A172 (cell line): ENCODE results near the gene ADGRG7. TPM values are rescaled to one million over a fixed set of nuclear protein-coding genes. Genes with fewer than 3 reads are reported as not detected.

ENCODE experiments used
- DNase-seq: peaks from one replicate; pipeline ENCODE4 v3.0.0-alpha.2; 2015; ENCODE audit warnings: low spot score
- total RNA-seq: library from RNA; depleted of rRNA; stranded (reverse); fragments of >200 nt; shearing (Covaris generic); gene quantifications from 2 replicates; pipeline ENCODE4 v1.2.3, GENCODE V29; 2014

The ADGRG7 gene
- total RNA-seq, 1 experiment from 2014 or later = not detected

DNA sequence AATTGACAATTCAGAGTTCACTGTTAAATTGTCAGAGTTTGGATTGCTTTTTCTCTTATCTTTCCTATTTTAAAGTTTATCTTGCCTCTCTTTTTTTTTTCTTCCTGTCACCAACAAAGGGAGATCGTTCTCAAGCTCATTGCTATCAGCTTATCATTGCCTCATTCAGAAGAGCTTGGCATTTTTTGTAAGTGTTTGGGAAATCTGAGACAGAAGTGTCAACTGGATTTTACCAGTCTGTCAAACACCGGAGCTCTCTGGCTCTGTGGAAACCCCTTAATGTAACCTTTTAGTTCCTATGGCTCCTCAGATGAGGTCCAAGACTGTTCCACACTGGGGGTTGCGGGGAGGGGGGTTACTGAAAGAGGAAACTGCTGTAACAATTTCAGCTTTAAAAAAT lies 89.3 kb downstream of the ADGRG7 start:
- DNase-seq = no peak

DNA sequence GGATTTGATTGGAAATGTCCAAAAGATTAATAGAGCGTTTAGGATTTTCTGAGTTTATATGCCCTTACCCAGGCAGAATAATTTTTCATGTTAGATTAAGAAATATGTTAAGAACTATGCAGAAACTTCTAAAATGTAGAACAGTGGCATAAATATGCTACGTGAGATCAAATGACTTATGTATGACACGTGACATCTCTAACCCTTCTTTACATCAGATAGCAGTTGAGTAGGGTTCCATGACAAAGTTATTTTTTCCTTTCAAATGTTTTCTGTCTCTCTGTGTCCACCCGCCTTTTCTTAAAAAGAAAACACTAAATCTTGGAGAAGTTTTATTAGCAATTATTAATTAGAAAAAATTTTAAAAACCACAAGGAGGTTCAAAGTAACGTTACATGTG lies 91.3 kb downstream of the ADGRG7 start:
- no peak for DNase-seq

DNA sequence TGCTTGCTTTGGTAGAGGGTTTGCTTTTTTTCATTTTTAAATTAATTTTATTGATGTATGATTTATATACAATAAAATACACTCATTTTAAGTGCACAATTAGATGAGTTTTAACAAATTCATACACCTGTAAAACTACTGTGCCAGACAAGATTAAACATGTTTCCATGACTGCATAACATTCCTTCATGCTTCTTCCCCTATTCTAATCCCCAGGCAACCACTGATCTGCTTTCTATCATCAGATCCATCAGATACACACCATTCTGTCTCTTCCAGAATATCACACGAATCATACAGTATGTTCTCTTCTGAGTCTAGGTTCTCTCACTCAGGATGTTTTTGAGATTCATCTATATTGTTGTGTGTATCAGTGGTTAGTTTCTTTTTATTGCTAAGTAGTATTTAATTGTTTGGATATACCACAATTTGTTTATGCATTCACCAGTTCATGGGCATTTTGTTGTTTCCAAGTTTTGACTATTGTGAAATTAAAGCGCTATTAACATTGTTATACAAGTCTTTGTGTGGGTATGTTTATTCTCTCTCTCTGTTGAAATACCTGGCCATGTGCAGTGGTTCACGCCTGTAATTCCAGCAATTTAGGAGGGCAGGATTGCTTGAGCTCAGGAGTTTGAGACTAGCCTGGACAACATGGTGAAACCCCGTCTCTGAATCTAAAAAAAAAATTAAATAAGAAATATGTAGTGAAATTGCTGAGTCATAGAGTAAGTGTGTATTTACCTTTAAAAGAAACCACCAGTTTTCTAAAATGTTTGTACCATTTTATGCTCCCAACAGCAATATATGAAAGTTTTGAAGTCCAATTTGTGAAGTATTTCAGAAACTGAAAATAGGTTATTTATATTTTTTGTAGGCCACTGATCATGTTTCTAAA lies 92.9 kb downstream of the ADGRG7 start:
- DNase-seq = no peak

DNA sequence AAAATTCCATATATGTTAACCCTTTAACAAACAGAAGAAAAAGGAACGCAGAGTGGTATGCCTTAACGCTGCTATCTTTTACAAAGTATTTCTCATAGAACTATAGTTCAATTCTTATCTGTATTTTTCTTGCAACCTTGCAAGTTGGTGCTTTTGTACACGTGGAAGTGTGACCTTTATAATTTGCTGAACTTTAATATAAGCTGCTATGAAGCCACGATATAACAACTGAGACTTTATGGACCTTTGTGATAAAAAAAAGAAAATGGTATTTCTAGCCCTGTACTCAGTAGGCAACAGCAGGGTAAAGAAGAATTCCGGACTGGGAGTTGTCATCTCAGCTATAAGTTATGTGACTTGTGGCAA lies 93.6 kb downstream of the ADGRG7 start:
- DNase-seq = no peak

DNA sequence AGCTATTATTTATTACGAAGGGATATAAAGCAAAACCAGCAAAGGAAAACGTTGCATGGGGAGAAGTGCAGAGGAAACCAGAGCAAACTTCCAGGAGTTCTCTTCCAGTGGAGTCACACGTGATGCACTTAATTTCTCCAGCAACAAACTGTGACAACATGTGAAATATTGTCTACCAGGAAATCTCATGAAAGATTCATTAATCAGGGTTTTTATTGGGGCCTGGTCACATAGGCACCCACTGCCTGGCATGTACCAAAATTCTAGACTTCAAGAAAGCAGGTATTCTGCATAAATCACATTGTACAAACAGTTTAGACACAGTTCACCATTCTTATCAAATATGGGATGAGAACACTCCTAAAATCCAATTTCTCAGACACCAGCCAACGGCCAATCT lies 94.5 kb downstream of the ADGRG7 start:
- no peak for DNase-seq

DNA sequence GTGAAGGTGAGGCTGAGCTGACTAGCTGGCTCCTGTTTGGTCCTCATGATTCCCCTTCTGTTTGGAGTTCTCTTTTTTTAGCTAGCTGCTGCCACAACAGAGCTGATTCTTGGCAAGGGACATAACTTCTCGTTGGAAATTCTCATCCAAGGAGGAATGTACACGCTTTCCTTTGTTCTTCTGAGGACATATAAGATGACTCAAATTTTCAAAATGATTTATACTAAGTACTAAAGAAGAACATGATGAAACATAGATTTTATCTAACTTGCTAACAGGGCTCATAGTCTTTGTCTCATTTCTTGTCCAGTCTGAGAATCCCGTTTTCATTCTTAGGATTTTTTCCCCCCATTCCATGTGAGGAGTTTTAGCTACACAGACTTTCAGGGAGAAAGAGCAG lies 97.0 kb downstream of the ADGRG7 start:
- DNase-seq = no peak

- DNase-seq = no peak
These were observed 99.2 kb downstream of the ADGRG7 start for GRCh38 chr3:100708644-100708988.

DNA sequence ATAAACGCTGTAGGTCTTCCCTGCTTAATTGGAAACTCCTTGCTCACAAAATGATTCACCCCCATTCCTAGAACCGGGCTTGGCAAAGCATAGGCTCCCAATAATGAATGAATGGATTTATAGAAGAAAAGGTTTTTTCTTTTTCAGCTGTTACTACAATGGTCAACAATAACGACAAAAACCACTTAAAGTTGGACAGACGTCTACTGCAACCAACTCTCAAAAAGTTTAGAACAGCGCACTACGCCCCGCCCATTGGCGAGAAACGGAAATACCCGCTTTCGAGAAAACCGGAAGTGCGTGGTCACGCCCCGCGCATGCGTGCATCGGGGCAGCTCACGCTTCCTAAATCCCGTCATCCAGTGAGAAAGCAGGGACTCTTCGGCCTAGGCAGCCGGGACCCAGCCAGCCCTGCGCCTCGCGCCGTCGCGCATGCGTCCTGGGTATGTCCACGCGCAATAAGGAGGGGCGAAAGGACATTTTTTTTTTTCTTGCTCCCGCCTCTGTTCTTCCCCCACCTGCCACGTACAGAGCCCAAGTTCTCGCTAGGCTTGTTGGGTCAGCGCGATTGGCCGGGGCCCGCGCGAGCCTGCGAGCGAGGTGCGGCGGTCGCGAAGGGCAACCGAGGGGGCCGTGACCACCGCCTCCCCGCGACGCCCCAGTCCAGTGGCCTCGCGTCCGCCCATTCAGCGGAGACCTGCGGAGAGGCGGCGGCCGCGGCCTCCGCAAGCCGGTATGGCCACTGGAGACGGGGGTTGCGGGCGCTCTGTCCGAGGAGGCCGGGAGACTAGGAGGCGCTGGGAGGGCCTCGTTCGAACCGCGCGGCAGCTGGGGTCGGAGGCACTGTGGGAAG lies 99.8 kb downstream of the ADGRG7 start, which contains the start of gene TFG:
TSS of gene TFG (plus strand) at position 506 of the 853 bp plus-strand sequence. CDS start 4,192 bp downstream, outside the sequence.
- DNase-seq = peak; percentile 98

DNA sequence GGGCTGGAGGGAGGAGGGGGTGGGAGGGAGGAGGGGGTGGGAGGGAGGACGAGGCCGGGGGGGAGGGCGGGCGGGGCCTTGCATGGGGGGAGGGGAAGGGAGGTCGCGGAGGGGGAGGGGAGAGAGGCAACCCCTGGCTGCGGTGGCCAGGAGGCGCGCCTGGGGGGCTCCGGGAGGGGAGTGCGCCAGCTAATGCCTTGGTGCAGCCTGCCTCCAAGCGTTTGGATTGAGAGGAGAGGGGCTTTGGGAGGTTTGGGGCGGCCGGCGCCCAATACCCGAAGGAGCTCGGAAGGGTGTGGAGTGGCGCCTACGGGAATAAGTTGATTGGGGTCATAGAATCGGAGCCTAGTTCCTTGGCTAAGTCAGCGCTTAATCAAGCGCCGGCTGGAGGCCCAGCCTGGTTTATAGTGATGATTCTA lies 100.5 kb downstream of the ADGRG7 start:
- DNase-seq = peak; percentile 18

GRCh38 chr3:100710261-100710968 lies 101.0 kb downstream of the ADGRG7 start:
- DNase-seq = peak; percentile 63

- DNase-seq = no peak
These were observed 105.8 kb downstream of the ADGRG7 start for GRCh38 chr3:100715176-100715575.

- no peak for DNase-seq
These were observed 107.7 kb downstream of the ADGRG7 start for GRCh38 chr3:100717063-100717462.

GRCh38 chr3:100717637-100718487 lies 108.5 kb downstream of the ADGRG7 start:
- DNase-seq = no peak

GRCh38 chr3:100719136-100719535 lies 109.7 kb downstream of the ADGRG7 start:
- DNase-seq = no peak

- DNase-seq = no peak
These were observed 111.0 kb downstream of the ADGRG7 start for GRCh38 chr3:100720426-100720825.

GRCh38 chr3:100725935-100726513 lies 116.6 kb downstream of the ADGRG7 start:
- no peak for DNase-seq

DNA sequence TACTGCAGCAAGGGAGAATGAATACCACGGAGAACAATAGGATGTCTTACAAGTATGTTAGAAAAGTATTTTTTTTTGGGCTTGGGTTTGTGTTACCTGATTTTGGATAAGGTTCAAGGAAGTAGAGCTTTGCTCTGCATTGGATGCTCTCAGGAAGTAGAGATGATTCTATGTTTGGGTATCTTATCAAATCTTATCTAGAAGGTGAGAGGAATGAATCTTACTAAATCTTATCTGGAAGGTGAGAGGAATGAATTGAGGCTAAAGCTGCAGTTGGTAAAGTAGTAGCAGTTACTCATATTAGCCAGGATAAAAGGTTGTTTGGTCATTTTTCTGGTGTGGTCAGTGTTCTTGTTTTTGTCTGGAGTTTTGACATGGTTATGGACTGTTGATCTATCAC lies 117.3 kb downstream of the ADGRG7 start:
- DNase-seq = no peak

- no peak for DNase-seq
These were observed 121.1 kb downstream of the ADGRG7 start for GRCh38 chr3:100730524-100730923.

DNA sequence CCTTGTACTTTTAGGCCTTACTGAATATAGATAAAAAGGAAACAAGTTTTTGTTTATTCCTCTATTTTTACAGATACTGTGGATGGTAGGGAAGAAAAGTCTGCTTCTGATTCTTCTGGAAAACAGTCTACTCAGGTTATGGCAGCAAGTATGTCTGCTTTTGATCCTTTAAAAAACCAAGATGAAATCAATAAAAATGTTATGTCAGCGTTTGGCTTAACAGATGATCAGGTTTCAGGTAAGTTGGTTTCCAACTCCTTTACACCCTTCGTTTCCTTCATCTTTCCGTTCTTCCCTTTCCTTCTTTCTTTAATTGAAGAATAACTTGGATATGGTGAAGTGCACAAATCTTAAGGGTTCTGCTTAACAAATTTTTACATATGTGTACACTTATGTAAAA lies 123.0 kb downstream of the ADGRG7 start:
- DNase-seq = no peak

- DNase-seq = peak; percentile 32
These were observed 127.9 kb downstream of the ADGRG7 start for GRCh38 chr3:100737334-100737733.

DNA sequence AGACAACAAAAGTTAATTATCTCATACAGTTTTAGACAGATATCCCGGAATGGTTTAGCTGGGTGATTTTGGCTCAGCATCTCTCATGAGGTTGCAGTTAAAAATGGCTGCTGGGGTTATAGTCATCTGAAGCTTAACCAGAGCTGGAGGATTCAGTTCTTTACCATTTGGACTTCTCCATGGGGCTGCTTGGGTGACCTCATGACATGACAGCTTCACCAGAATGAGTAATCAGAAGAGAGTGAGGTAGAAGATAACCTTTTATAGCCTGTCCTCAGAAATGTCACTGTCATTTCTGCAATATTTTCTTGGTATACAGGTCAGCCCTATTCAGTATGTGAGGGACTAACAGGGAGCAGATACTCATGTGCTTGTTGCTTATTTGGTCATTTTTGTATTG lies 130.8 kb downstream of the ADGRG7 start:
- DNase-seq = no peak
